MG63 (cell line): ENCODE data around the gene SLCO2B1. TPM values are rescaled to one million over a fixed set of nuclear protein-coding genes. Genes with fewer than 3 reads are reported as not detected.

ENCODE experiments used
- DNase-seq: peaks from one replicate; pipeline ENCODE4 v3.0.0-alpha.2; 2020
- H3K27me3 ChIP-seq: fragments of 250-450 bp; sonication (Bioruptor Pico); 2 replicates; pipeline ENCODE4 v1.5.1; 2020; ENCODE audit warnings: mild to moderate bottlenecking, moderate library complexity
- H3K36me3 ChIP-seq: fragments of 250-450 bp; sonication (Bioruptor Pico); 2 replicates; pipeline ENCODE4 v1.5.1; 2020; ENCODE audit warnings: mild to moderate bottlenecking, moderate library complexity
- H3K4me3 ChIP-seq: fragments of 250-450 bp; sonication (Bioruptor Pico); 2 replicates; pipeline ENCODE4 v1.5.1; 2020; ENCODE audit warnings: mild to moderate bottlenecking, moderate library complexity
- H3K9me3 ChIP-seq: fragments of 250-450 bp; sonication (Bioruptor Pico); 2 replicates; pipeline ENCODE4 v1.5.1; 2020; ENCODE audit warnings: mild to moderate bottlenecking, moderate library complexity
- total RNA-seq: library from RNA; depleted of rRNA; stranded (reverse); fragments of >200 nt; shearing (Covaris generic); gene quantifications from 2 replicates; pipeline ENCODE4 v1.2.3, GENCODE V29; 2014; ENCODE audit warnings: low replicate concordance

Gene SLCO2B1
- total RNA-seq, 1 experiment from 2014 or later, result not detected

DNA sequence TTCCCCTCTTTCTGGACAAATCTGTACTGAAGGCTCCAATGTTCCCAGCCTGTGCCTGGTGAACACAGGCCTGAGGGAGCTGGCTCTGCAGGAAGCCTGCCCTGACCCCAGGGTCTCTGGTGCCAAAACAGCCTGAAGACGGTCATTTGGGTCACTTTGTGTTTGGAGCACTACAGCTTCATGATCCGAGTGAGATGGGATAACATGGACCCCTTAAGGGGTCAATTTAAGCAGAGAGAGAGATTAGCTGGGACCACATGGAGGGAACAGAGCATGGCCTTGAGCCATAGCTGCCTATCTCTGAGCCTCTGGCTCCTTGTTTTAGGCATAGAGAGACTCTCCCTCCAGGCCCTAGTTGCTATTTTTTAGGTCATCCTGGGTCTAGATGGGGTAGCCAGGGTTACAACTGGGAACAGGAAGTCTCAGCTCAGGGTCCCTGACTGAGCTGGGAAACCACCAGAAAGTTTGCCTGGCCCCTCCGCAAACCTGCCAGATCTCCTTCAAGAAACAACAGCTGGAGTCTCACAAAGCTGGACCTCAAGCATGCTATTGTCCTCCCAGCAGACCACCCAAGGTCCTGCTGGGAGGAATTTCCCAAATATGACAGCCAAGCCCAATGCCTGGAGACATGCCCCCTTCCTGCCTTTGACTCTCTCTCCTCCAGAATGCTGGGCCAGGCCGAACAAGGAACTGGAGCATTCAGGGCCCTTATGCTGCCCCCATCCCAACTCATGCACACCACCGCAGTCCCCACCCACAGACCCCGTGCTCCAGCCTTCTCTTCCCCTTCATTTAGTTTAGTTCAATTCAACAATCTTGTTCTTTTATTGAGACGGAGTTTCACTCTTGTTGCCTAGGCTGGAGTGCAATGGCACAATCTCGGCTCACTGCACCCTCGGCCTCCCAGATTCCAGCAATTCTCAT, 4.0 kb downstream of the SLCO2B1 start:
- H3K9me3 ChIP-seq, result no peaks in the 10 kb centered on the region
- H3K4me3 ChIP-seq, result no peak overlapping the region
- H3K36me3 ChIP-seq, result no peaks in the 10 kb centered on the region
- no peaks in the 10 kb centered on the region for H3K27me3 ChIP-seq
- DNase-seq, result no peak

DNA sequence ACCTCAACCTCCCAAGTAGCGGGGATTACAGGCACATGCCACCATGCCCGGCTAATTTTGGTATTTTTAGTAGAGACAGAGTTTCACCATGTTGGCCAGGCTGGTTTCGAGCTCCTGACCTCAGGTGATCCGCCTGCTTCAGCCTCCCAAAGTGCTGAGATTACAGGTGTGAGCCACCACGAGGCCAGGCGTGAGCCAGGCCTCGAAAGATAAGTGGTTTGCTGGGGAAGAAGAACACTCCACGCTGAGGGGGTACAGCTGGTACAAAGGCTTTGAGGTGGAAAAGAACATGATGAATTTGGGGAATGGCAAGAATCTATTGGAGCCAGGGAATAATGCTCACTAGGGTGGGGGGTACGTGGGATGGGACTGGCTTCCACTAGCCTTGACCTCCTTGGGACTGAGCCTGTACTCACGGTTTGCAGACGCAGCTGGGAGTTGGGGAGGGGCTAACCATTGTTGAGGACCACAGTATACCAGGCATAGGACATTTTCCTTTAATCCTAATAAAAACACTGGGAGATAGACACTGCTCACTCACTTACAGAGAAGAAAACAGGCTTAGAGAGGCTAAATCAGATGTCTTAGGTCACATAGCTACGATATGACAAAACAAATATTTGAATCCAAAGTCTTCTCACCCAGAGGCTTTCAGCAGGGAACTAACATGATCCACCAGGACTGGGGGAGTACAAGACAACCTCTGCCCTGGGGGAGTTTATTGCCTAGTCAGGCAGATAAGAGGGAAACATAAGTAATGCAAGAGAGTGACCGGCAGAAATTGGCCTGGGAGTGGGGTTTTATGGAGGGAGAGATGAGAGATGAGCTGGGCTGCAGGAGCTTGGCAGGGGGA, 4.9 kb downstream of the SLCO2B1 start:
- Histone ChIP-seq H3K36me3 (no peaks in the 10 kb centered on the region), H3K27me3 (no peaks in the 10 kb centered on the region), H3K9me3 (no peaks in the 10 kb centered on the region), H3K4me3 (no peak overlapping the region)
- no peak for DNase-seq

DNA sequence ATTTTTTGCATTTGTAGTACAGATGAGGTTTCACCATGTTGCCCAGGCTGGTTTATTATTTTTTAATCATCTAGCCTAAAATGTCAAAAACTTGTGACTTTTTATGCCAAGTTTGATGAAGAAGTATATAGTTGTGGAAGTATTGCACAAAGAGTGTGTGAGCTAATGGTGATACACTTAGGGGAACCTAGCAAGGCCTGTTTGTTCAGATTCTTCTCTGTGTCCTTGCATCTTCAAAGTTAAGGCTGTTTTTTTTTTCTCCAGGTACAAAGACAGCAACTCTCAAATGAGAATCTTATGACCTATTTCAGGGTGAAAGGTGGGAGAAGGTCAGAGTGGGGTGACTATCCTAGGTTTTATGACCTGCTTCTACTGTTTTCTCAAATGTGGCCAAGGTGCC, 7.3 kb downstream of the SLCO2B1 start:
- Histone ChIP-seq H3K9me3 (no peaks in the 10 kb centered on the region), H3K27me3 (no peaks in the 10 kb centered on the region), H3K36me3 (no peaks in the 10 kb centered on the region), H3K4me3 (no peak overlapping the region)
- no peak for DNase-seq

DNA sequence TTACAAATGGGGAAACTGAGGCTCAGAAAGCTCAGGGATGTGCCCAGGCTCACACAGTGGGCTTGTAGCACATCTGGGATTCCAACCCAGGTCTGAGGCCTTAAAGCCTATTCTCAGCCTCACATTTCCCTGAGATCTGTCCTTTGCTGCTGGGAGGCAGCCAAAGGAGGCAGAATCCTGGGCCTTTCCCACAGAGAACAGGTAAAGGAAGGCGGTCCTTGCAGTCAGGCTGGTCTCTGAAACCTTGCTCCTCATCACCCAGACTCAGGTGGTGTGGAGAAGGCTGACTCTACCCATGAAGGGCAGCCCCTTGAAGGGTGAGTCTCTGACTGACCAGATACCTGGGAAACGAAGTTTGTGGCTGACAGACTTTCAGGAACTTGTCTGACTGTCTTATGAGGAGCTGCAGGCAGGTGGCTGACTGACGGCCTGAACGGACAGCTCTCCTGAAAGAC, 7.8 kb downstream of the SLCO2B1 start:
- no peaks in the 10 kb centered on the region for H3K27me3 ChIP-seq
- no peaks in the 10 kb centered on the region for H3K9me3 ChIP-seq
- no peak for DNase-seq
- no peaks in the 10 kb centered on the region for H3K36me3 ChIP-seq
- no peak overlapping the region for H3K4me3 ChIP-seq

DNA sequence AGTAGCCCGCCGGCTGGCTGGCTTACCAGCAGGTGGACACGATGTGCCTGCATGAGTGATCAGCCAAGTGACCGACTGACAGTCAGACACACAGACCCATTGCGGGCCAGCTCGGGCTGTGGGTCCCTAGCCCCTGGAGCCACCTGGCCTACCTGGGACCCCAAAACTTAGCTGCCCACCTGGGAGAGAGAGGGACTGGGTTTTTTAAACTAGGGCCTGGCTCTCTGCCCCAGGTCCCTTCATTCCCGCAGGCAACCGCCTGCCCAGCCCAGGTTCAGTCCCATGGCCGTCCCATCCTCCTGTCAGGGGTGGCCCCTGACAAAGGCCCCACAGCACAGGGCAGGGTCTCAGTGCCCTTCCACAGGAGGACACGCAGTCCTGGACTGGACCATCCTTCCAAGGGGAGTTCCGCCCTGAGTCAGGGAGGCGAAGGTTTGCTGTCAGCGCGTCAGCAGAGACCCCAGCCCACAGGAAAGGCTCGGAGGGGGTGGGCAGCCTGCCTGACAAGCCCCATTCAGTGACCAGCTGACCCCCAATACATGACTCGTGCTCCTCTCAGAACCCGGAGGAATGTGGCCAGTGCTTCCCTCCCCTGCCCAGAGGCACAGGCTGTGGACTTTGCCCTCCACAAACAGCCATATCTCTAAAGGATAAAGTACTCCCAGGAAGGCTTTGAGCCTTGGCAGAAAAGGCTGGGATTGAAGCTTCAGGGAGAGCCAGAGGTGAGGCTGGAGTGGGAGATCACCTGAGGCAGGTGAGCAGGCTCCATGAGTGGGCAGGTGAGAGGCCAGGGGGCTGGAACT, 8.4 kb downstream of the SLCO2B1 start:
- H3K9me3 ChIP-seq, result no peaks in the 10 kb centered on the region

DNA sequence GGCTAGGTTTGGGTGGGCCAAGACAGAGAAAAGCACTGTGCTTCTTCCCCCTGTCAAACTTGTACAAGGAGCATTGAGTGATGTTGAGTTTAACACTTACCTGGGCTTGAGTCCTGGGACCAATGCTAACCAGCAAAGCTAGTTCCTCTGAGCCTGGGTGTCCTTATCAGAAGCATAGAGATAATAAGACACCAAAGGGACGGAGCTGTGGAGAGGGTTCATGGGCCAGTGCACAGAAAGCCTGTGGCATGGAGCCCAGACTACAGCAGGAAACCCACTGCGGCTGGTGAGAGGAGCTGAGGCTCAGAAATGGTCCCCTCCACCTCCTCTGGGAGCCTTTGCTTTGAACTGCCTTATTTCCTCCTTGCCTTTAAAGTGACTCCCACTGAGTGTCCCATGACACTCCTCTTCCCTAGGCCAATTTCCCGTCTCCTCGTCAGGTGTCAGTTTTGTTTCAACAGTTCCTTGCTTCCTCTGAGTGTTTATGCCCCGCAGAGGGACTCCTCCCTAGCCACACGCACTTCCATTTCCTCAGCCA, 9.4 kb downstream of the SLCO2B1 start:
- H3K4me3 ChIP-seq, result no peak overlapping the region
- DNase-seq, result no peak
- no peaks in the 10 kb centered on the region for H3K27me3 ChIP-seq
- H3K9me3 ChIP-seq, result no peaks in the 10 kb centered on the region
- no peaks in the 10 kb centered on the region for H3K36me3 ChIP-seq

More for the DNA sequence above, 8.4 kb downstream of the SLCO2B1 start:
- no peaks in the 10 kb centered on the region for H3K36me3 ChIP-seq
- no peaks in the 10 kb centered on the region for H3K27me3 ChIP-seq
- DNase-seq, result no peak
- no peak overlapping the region for H3K4me3 ChIP-seq

DNA sequence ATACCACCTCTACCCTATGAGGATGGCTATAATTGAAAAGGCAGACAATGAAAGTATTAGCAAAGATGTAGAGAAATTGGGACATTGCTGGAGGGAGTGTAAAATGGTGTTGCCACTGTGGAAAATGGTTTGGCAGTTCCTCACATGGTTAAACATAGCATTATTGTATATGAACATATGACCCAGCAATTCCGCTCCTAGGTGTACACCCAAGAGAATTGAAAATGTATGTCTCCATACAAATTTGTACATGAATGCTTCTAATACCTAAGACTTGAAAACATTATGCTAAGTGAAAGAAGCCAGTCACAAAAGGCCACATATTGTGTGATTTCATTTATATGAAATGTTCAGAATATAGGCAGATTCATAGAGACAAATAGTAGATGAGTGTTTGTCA, 10.0 kb downstream of the SLCO2B1 start:
- H3K27me3 ChIP-seq, result no peaks in the 10 kb centered on the region
- no peaks in the 10 kb centered on the region for H3K9me3 ChIP-seq
- no peak overlapping the region for H3K4me3 ChIP-seq
- DNase-seq, result no peak
- no peaks in the 10 kb centered on the region for H3K36me3 ChIP-seq

DNA sequence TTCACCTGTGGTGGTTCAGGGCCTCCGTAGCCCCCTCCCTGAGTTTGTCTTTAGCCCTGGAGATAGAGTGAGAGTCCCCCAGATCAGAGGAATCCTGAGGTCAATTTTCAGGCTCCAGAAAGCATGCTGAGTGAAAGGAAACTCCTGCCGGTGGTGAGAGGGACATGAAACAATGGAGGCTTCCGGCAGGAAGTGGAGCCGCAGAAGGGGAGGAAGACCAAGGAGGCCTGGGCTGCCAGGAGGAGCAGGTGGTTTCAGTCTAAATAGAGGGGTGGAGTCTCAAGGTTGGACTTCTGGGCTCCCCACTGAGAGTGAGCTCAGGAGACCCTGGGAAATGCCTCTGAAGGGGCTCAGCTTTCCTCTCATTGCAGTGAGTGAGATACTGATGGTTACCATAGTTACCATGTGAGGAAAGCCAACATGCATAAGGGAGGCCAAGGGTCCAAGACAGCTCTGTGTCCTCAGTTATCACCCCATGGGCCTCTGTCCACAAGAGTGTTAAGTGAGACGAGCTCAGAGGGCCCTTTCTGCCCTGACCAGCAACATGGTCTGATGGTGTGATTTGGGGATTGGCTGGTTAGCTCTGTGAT, 10.7 kb downstream of the SLCO2B1 start:
- Histone ChIP-seq H3K4me3 (no peak overlapping the region), H3K9me3 (no peaks in the 10 kb centered on the region), H3K27me3 (no peaks in the 10 kb centered on the region), H3K36me3 (no peaks in the 10 kb centered on the region)
- DNase-seq, result no peak

DNA sequence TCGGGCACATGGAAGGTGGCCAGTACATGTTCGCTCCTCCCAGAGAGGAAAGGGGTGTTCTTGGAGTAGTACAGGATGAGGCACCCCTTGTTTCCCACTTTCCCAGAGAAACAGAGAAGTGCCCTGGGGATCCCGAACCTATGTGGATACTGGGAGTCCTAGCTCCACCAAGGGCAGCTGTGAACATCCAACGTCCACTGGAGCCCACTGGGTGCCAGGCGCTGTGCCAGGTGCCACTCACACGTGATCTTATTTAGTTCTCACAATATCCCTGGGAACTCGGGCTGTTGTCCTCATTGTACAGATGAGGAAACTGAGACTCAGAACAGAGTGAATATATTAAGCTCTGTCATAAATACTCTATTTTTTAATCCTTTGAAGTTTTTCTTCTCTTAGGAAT, 12.0 kb downstream of the SLCO2B1 start:
- no peaks in the 10 kb centered on the region for H3K27me3 ChIP-seq
- H3K36me3 ChIP-seq, result no peaks in the 10 kb centered on the region
- no peak for DNase-seq
- H3K9me3 ChIP-seq, result no peaks in the 10 kb centered on the region
- no peak overlapping the region for H3K4me3 ChIP-seq

DNA sequence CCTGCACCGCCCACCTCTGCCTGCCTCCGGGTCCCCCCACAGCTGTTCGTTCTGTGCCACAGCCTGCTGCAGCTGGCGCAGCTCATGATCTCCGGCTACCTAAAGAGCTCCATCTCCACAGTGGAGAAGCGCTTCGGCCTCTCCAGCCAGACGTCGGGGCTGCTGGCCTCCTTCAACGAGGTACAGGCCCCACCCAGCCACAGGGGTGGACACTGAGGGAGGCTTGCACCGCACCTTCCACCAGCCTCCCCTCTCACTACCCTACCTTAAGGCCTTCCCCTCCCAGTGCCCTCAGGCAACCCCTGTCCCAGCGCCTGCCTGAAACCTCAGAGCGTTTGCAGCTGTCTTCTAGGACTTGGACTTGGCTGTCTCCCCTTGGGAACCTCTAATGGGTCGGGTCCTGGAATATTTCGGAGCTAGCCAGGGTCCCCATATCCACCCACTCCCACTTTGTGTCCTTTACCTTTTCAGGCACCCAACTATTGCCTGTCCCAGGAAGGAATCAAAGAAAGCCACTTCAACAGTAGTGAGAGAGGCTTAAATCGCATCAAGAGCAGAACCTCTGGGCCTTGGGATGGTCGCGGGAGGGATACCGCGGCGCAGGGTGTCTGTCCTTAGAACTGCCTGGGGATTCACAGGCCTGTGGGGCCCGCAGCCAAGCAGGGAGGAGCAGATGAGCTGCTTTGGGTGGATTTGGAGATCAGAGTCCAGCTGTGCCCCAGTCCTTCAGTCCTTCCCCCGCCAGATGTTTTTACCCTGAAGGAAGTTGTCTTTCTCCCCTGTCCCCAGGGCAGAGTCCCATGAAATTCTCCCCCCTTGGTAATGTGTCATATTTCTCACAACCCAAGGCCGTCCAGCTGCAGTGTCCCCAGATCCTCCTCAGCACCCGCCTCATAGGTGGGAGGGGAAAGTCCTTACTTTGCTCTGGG, 13.3 kb downstream of the SLCO2B1 start:
- H3K9me3 ChIP-seq, result no peaks in the 10 kb centered on the region
- no peaks in the 10 kb centered on the region for H3K36me3 ChIP-seq
- no peak for DNase-seq
- H3K4me3 ChIP-seq, result no peak overlapping the region
- no peaks in the 10 kb centered on the region for H3K27me3 ChIP-seq

DNA sequence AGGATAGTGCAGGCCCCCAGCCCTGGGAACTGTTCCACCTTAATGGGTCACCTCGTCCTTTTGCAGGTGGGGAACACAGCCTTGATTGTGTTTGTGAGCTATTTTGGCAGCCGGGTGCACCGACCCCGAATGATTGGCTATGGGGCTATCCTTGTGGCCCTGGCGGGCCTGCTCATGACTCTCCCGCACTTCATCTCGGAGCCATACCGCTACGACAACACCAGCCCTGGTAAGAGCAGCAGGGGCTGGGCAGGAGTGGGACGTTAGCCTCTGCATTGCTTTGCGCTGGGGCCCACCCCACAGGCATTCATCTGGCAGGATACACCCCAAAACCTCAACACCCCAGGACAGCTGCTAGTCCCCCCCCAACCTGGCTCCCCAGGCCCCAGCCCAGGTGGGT, 14.8 kb downstream of the SLCO2B1 start:
- Histone ChIP-seq H3K36me3 (no peaks in the 10 kb centered on the region), H3K9me3 (no peaks in the 10 kb centered on the region), H3K4me3 (no peak overlapping the region), H3K27me3 (no peaks in the 10 kb centered on the region)
- DNase-seq, result no peak

DNA sequence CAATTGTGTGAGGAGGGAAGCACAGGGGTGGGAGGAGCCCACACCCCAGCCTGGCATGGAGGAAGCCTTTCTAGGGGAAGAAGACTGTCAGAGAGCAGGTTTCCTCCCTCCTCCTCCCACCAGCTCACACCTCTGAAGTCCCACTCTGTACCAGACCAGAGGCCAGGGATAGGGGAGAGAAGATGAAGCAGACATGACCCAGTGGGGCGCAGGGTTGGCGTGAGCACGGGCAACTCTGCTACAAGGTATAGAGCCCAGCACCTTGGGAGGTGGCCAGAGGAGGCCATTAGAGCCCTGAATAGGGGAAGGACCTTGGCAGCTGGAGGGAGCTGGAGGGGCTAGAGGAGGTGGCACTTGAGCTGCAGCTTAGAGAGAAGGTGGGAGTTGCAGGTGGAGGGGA, 15.9 kb downstream of the SLCO2B1 start:
- Histone ChIP-seq H3K36me3 (no peaks in the 10 kb centered on the region), H3K9me3 (no peaks in the 10 kb centered on the region), H3K27me3 (no peaks in the 10 kb centered on the region), H3K4me3 (no peak overlapping the region)
- no peak for DNase-seq

DNA sequence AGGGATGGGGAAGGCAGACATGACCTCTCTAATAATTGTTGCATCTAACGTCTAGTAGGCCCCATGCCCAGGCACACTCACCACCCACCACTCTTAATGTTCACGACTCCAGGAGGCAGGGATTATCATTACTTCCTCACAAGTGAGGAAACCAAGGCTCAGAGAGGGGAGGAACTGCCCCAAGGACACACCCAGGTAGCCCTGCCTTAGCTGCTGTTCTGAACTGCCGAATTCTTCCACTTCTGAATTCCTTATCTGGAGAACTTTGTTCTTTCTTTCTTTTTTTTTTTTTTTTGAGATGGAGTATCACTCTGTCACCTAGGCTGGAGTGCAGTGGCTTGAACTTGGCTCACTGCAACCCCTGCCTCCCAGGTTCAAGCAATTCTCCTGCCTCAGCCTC, 16.7 kb downstream of the SLCO2B1 start:
- H3K36me3 ChIP-seq, result no peaks in the 10 kb centered on the region
- no peak for DNase-seq
- H3K4me3 ChIP-seq, result no peak overlapping the region
- H3K9me3 ChIP-seq, result no peaks in the 10 kb centered on the region
- no peaks in the 10 kb centered on the region for H3K27me3 ChIP-seq

DNA sequence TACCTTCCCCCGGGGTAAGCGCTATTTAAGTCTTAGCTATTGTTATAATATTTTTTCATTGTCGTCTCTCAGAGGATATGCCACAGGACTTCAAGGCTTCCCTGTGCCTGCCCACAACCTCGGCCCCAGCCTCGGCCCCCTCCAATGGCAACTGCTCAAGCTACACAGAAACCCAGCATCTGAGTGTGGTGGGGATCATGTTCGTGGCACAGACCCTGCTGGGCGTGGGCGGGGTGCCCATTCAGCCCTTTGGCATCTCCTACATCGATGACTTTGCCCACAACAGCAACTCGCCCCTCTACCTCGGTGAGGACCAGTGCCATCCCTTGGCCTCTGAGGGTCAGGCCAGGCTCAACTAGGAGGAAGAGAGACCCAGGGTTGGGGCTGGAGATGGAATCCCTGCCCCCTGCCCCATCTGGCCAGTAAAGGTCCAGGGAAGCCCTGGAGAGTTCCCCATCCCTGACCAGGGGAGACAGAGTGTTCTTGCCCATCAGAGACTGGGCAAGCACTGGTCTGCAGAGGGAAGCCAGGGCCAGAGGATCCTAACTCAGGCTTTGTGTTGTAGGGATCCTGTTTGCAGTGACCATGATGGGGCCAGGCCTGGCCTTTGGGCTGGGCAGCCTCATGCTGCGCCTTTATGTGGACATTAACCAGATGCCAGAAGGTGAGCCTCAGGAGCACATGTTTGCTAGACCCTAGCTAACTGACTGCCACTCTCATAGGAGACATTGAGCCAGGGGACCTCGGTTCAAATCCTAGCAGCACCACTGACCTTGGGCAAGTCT, 18.4 kb downstream of the SLCO2B1 start:
- no peak for DNase-seq
- H3K27me3 ChIP-seq, result no peaks in the 10 kb centered on the region
- no peaks in the 10 kb centered on the region for H3K36me3 ChIP-seq
- H3K9me3 ChIP-seq, result no peaks in the 10 kb centered on the region
- H3K4me3 ChIP-seq, result no peak overlapping the region
